ENCODE data around the gene KIF2A. TPM values are rescaled to one million over a fixed set of nuclear protein-coding genes. Genes with fewer than 3 reads are reported as not detected.

KIF2A gene
- total and polyA plus RNA-seq, 2 of the 13 experiments (the other 11 are each of a cell fraction or from before 2014, with no cell fraction given), result 8.5 to 19.2 TPM

DNA sequence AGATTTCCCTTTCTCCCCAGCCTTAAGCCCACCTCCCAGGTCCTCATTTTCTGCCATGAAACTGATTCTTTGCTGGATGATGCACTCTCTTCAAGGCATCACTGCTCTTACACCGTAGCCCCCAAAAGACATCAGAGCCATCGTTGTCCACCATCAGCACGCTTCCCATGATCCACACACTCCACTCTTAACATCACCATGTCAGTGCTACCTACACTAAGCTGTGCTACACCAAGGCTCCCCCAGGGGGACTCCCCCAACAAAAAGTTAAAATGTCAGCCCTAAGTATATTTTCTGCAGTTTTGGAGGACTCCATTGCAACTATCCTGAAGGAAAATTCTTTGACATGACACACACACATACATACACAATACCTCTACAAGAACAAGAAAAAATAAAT is 34.1 kb upstream of the KIF2A start:
- no peak overlapping the region for H3K4me3 ChIP-seq (replicated peaks in 1 of 3; ENCODE audit: insufficient read depth in 1 of 3, low read depth in 2 of 3, low read length in 3 of 3)
- CTCF ChIA-PET (ENCODE audit: low intra/inter-chr PET ratio, low total read pairs), result no interaction called here

More for the DNA sequence above, 34.1 kb upstream of the KIF2A start:
- no peak for FAIRE-seq
- no peak overlapping the region for H3K4me2 ChIP-seq (ENCODE audit: low read depth, low read length)
- TF ChIP-seq ZNF766 (CRISPR knock-in tag; IDR thresholded peaks at IDR 0.05; ENCODE audit: borderline replicate concordance) (no peak), DMAP1 (CRISPR knock-in tag; IDR thresholded peaks at IDR 0.05) (no peak), ZBTB7A (CRISPR knock-in tag; IDR thresholded peaks at IDR 0.05) (no peak), ZFP36 (IDR thresholded peaks at IDR 0.05; ENCODE audit: borderline replicate concordance, low read depth, low read length, partially characterized antibody) (no peak), ZNF747 (CRISPR knock-in tag; IDR thresholded peaks at IDR 0.05; ENCODE audit: borderline replicate concordance) (no peak)
- TF ChIP-seq, protein P1, sequence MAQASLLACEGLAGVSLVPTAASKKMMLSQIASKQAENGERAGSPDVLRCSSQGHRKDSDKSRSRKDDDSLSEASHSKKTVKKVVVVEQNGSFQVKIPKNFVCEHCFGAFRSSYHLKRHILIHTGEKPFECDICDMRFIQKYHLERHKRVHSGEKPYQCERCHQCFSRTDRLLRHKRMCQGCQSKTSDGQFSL (CRISPR knock-in tag; IDR thresholded peaks at IDR 0.05), result no peak
- TF ChIP-seq, protein P2, sequence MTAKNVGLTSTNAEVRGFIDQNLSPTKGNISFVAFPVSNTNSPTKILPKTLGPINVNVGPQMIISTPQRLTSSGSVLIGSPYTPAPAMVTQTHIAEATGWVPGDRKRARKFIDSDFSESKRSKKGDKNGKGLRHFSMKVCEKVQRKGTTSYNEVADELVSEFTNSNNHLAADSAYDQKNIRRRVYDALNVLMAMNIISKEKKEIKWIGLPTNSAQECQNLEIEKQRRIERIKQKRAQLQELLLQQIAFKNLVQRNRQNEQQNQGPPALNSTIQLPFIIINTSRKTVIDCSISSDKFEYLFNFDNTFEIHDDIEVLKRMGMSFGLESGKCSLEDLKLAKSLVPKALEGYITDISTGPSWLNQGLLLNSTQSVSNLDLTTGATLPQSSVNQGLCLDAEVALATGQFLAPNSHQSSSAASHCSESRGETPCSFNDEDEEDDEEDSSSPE (CRISPR knock-in tag; IDR thresholded peaks at IDR 0.05), result no peak
- TF ChIP-seq, protein P3, sequence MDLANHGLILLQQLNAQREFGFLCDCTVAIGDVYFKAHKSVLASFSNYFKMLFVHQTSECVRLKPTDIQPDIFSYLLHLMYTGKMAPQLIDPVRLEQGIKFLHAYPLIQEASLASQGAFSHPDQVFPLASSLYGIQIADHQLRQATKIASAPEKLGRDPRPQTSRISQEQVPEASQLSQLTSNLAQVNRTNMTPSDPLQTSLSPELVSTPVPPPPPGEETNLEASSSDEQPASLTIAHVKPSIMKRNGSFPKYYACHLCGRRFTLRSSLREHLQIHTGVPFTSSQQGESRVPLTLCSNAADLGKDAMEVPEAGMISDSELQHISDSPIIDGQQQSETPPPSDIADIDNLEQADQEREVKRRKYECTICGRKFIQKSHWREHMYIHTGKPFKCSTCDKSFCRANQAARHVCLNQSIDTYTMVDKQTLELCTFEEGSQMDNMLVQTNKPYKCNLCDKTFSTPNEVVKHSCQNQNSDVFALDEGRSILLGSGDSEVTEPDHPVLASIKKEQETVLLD (CRISPR knock-in tag; IDR thresholded peaks at IDR 0.05; ENCODE audit: low read depth), result no peak
- H4K20me1 ChIP-seq (ENCODE audit: insufficient read depth, low read length), result no peaks in the 10 kb centered on the region
- BruUV-seq (replicated peaks), result no TSS peak
- no peaks in the 10 kb centered on the region for H3K4me1 ChIP-seq (ENCODE audit: insufficient read depth, low read length)
- ATAC-seq, result peak; percentile 62
- DNase-seq (ENCODE audit: low spot score), result no peak
- H3K79me2 ChIP-seq (ENCODE audit: insufficient read depth, low read length), result no peaks in the 10 kb centered on the region
- POLR2A ChIA-PET, result no interaction called here
- 13% methylated on average over 3 of the region's 3 CpGs for WGBS (ENCODE audit: low lambda C conversion rate)
- H3K27me3 ChIP-seq (ENCODE audit: control insufficient read depth in 1 of 2, insufficient read depth in 2 of 2, low read length in 2 of 2), result no peaks in the 10 kb centered on the region; a peak in 1 of 5 replicates
- H3K27ac ChIP-seq (ENCODE audit: extremely low read length, insufficient read depth, low read length), result no peak overlapping the region
- no peaks in the 10 kb centered on the region for H3K9me3 ChIP-seq (ENCODE audit: low read length)
- H2AFZ ChIP-seq (ENCODE audit: low read length), result no peak overlapping the region
- no peak overlapping the region for H3K9ac ChIP-seq (ENCODE audit: insufficient read depth, low read depth, low read length)
- intact Hi-C loops (cut with micrococcal nuclease; ENCODE audit: unreplicated experiment), result no loop called here
- no peaks in the 10 kb centered on the region for H3K36me3 ChIP-seq (replicated peaks in 1 of 2; ENCODE audit: control insufficient read depth in 1 of 2, insufficient read depth in 2 of 2, low read length in 2 of 2)
- in situ Hi-C loops (cut with HindIII; ENCODE audit: extremely low pct_ligation_motif_present, low pct_unique_long_range_greater_than_20kb), result no loop called here
